ENCODE results near the gene PAX7.

The PAX7 gene

DNA sequence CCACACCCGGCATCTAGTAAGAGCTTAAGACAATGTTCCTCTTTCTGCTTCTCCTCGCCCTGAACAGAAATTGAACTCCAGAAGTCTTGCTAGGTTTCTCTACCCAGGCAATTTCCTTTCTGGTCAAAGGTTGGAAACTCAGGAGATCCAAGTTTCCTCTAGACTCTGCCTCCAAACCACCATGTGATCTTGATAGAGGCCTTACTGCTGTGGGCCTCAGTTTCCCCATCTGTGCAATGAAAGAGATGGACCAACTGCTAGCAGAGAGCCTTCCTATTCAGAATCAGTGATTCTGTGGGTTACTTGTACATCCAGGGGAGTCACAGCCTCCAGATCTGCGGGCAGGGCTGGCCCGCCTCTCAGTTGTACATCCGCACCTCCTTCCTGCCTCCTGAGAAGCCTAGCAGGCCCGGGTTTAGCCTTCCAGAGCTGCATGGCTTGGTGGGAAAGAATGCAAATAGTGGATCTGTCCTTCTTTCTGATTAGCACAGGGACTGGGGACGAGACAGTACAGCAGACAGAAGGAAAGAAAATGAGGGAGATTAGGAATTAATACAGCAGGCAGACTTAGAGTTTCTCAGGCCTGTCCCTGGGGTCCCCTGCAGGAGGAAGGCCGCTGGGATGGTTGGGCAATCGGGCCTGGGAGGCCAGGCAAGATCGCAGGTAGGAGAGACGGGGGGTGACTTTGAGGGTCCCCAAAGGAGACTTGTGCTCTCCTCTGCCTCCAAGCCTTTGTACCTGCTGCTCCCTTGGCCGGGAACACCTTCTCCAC, 83.9 kb downstream of the PAX7 start:
- TF ChIP-seq, protein P1, sequence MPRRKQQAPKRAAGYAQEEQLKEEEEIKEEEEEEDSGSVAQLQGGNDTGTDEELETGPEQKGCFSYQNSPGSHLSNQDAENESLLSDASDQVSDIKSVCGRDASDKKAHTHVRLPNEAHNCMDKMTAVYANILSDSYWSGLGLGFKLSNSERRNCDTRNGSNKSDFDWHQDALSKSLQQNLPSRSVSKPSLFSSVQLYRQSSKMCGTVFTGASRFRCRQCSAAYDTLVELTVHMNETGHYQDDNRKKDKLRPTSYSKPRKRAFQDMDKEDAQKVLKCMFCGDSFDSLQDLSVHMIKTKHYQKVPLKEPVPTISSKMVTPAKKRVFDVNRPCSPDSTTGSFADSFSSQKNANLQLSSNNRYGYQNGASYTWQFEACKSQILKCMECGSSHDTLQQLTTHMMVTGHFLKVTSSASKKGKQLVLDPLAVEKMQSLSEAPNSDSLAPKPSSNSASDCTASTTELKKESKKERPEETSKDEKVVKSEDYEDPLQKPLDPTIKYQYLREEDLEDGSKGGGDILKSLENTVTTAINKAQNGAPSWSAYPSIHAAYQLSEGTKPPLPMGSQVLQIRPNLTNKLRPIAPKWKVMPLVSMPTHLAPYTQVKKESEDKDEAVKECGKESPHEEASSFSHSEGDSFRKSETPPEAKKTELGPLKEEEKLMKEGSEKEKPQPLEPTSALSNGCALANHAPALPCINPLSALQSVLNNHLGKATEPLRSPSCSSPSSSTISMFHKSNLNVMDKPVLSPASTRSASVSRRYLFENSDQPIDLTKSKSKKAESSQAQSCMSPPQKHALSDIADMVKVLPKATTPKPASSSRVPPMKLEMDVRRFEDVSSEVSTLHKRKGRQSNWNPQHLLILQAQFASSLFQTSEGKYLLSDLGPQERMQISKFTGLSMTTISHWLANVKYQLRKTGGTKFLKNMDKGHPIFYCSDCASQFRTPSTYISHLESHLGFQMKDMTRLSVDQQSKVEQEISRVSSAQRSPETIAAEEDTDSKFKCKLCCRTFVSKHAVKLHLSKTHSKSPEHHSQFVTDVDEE (CRISPR knock-in tag; IDR thresholded peaks at IDR 0.05), result no peak
- no peak for TF ChIP-seq TCF4 (CRISPR knock-in tag; IDR thresholded peaks at IDR 0.05; ENCODE audit: borderline replicate concordance)
- TF ChIP-seq PPARA (CRISPR knock-in tag; IDR thresholded peaks at IDR 0.05; ENCODE audit: borderline replicate concordance), result no peak
- no peak for TF ChIP-seq ZNF8 (CRISPR knock-in tag; IDR thresholded peaks at IDR 0.05)
- no peak for TF ChIP-seq ZC3H10 (CRISPR knock-in tag; IDR thresholded peaks at IDR 0.05)
- TF ChIP-seq, protein P2, sequence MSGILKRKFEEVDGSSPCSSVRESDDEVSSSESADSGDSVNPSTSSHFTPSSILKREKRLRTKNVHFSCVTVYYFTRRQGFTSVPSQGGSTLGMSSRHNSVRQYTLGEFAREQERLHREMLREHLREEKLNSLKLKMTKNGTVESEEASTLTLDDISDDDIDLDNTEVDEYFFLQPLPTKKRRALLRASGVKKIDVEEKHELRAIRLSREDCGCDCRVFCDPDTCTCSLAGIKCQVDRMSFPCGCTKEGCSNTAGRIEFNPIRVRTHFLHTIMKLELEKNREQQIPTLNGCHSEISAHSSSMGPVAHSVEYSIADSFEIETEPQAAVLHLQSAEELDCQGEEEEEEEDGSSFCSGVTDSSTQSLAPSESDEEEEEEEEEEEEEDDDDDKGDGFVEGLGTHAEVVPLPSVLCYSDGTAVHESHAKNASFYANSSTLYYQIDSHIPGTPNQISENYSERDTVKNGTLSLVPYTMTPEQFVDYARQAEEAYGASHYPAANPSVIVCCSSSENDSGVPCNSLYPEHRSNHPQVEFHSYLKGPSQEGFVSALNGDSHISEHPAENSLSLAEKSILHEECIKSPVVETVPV (CRISPR knock-in tag; IDR thresholded peaks at IDR 0.05), result no peak
- TF ChIP-seq, protein P3, sequence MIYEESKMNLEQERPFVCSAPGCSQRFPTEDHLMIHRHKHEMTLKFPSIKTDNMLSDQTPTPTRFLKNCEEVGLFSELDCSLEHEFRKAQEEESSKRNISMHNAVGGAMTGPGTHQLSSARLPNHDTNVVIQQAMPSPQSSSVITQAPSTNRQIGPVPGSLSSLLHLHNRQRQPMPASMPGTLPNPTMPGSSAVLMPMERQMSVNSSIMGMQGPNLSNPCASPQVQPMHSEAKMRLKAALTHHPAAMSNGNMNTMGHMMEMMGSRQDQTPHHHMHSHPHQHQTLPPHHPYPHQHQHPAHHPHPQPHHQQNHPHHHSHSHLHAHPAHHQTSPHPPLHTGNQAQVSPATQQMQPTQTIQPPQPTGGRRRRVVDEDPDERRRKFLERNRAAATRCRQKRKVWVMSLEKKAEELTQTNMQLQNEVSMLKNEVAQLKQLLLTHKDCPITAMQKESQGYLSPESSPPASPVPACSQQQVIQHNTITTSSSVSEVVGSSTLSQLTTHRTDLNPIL (CRISPR knock-in tag; IDR thresholded peaks at IDR 0.05; ENCODE audit: low read depth), result no peak
- TF ChIP-seq CSDC2 (CRISPR knock-in tag; IDR thresholded peaks at IDR 0.05), result no peak
- TF ChIP-seq, protein P4, sequence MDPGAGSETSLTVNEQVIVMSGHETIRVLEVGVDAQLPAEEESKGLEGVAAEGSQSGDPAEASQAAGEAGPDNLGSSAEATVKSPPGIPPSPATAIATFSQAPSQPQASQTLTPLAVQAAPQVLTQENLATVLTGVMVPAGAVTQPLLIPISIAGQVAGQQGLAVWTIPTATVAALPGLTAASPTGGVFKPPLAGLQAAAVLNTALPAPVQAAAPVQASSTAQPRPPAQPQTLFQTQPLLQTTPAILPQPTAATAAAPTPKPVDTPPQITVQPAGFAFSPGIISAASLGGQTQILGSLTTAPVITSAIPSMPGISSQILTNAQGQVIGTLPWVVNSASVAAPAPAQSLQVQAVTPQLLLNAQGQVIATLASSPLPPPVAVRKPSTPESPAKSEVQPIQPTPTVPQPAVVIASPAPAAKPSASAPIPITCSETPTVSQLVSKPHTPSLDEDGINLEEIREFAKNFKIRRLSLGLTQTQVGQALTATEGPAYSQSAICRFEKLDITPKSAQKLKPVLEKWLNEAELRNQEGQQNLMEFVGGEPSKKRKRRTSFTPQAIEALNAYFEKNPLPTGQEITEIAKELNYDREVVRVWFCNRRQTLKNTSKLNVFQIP (CRISPR knock-in tag; IDR thresholded peaks at IDR 0.05; ENCODE audit: borderline replicate concordance, low read depth), result no peak
- TF ChIP-seq ZFP3 (CRISPR knock-in tag; IDR thresholded peaks at IDR 0.05), result no peak
- TF ChIP-seq ARNTL (CRISPR knock-in tag; IDR thresholded peaks at IDR 0.05; ENCODE audit: borderline replicate concordance, low read depth), result no peak
- no peak for TF ChIP-seq ZNF70 (CRISPR knock-in tag; IDR thresholded peaks at IDR 0.05)
- TF ChIP-seq ISL1 (CRISPR knock-in tag; IDR thresholded peaks at IDR 0.05), result no peak
- TF ChIP-seq OSR1 (CRISPR knock-in tag; IDR thresholded peaks at IDR 0.05), result no peak
- no peak for TF ChIP-seq SNAI2 (CRISPR knock-in tag; IDR thresholded peaks at IDR 0.05)
- no peak for TF ChIP-seq ESRRG (CRISPR knock-in tag; IDR thresholded peaks at IDR 0.05)
- TF ChIP-seq, protein P5, sequence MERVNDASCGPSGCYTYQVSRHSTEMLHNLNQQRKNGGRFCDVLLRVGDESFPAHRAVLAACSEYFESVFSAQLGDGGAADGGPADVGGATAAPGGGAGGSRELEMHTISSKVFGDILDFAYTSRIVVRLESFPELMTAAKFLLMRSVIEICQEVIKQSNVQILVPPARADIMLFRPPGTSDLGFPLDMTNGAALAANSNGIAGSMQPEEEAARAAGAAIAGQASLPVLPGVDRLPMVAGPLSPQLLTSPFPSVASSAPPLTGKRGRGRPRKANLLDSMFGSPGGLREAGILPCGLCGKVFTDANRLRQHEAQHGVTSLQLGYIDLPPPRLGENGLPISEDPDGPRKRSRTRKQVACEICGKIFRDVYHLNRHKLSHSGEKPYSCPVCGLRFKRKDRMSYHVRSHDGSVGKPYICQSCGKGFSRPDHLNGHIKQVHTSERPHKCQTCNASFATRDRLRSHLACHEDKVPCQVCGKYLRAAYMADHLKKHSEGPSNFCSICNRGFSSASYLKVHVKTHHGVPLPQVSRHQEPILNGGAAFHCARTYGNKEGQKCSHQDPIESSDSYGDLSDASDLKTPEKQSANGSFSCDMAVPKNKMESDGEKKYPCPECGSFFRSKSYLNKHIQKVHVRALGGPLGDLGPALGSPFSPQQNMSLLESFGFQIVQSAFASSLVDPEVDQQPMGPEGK (CRISPR knock-in tag; IDR thresholded peaks at IDR 0.05; ENCODE audit: borderline replicate concordance), result no peak
- no peak for TF ChIP-seq TOX (CRISPR knock-in tag; IDR thresholded peaks at IDR 0.05; ENCODE audit: borderline replicate concordance)
- ATAC-seq, result no peak

DNA sequence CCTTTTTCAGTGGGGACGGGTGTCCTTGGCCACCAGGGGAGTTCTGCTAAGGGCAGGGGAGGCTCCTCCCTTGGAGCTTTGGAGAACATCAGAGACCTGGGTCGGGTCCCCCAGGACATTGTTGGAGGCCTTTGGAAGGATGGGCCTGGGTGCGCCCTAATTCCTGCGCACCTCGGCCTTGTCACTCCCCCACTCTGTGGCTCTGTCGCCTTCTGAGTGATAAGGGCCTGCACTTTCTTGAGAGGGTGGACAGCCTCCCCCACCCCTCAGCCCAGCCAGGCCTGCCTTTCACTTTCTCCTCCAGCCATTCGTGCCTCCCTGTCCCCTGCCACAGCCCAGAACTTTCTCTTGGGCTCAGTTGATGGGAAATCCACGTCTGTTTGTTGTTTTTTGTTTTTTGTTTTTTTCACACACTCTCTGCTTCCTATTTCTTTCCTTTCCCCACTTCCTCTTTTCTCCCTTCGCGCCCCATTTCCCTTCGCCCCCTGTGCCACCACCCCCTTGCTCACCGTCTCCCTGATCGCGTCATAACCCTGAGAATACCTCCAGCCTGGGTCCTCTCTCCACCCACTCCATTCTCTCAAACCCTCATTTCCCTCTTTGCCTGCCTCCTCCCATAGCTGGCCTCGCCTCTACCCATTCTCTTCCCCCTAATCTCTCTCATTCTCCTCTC, 85.6 kb downstream of the PAX7 start:
- TF ChIP-seq TCF4 (CRISPR knock-in tag; IDR thresholded peaks at IDR 0.05; ENCODE audit: borderline replicate concordance) (no peak), ZFP30 (CRISPR knock-in tag; IDR thresholded peaks at IDR 0.05) (no peak), ESRRG (CRISPR knock-in tag; IDR thresholded peaks at IDR 0.05) (no peak), SNAI2 (CRISPR knock-in tag; IDR thresholded peaks at IDR 0.05) (no peak), ZNF8 (CRISPR knock-in tag; IDR thresholded peaks at IDR 0.05) (no peak), ZNF70 (CRISPR knock-in tag; IDR thresholded peaks at IDR 0.05) (no peak), ISL1 (CRISPR knock-in tag; IDR thresholded peaks at IDR 0.05) (no peak), RARB (CRISPR knock-in tag; IDR thresholded peaks at IDR 0.05) (no peak)
- TF ChIP-seq, protein P2 (CRISPR knock-in tag; IDR thresholded peaks at IDR 0.05), result no peak
- TF ChIP-seq, protein P4 (CRISPR knock-in tag; IDR thresholded peaks at IDR 0.05; ENCODE audit: borderline replicate concordance, low read depth), result no peak
- no peak for ATAC-seq
